ENCODE results near the gene R3HDM2.

DNA sequence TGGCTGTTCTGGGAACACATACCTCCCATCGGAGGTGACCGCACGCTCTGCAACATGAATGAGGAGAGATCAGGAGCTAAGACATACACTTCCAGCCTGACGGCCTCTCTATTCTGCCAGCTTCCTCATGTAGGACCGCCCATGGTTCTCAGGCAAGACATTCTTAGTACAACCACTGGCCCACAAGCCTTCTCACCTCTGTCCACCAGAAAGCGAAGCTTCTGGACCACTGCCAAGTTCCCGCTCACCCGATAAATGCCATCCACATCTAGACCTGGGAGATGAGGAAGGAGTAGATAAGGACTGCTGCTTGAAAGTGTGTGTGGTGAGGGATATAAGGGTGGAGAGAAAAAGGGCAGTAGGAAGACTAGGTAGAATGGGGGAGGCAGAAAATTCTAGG lies 43.6 kb upstream of the R3HDM2 start:
- TF ChIP-seq, protein P1, sequence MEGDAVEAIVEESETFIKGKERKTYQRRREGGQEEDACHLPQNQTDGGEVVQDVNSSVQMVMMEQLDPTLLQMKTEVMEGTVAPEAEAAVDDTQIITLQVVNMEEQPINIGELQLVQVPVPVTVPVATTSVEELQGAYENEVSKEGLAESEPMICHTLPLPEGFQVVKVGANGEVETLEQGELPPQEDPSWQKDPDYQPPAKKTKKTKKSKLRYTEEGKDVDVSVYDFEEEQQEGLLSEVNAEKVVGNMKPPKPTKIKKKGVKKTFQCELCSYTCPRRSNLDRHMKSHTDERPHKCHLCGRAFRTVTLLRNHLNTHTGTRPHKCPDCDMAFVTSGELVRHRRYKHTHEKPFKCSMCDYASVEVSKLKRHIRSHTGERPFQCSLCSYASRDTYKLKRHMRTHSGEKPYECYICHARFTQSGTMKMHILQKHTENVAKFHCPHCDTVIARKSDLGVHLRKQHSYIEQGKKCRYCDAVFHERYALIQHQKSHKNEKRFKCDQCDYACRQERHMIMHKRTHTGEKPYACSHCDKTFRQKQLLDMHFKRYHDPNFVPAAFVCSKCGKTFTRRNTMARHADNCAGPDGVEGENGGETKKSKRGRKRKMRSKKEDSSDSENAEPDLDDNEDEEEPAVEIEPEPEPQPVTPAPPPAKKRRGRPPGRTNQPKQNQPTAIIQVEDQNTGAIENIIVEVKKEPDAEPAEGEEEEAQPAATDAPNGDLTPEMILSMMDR (IDR thresholded peaks at IDR 0.05; ENCODE audit: insufficient read depth, low read depth, low read length), result no peak
- no peak for TF ChIP-seq EZH2 (IDR thresholded peaks at IDR 0.05; ENCODE audit: insufficient read depth, low read length)

All from astrocyte (in vitro differentiated cells and primary cell).